Activated effector memory CD4-positive, alpha-beta T cell treated with anti-CD3 and anti-CD28 coated beads, Interleukin-2, amount 50 U/mL, for 16 hours (primary cell): ENCODE data around the gene ANAPC10.
"Not testable (repeated sequence)": the region's sequence is repeated elsewhere in the genome, so short reads cannot be mapped to it uniquely, and the experiment has no call there.

Experiments
- DNase-seq: peaks from one replicate; pipeline ENCODE4 v3.0.0-alpha.2; 2020

Gene ANAPC10

DNA sequence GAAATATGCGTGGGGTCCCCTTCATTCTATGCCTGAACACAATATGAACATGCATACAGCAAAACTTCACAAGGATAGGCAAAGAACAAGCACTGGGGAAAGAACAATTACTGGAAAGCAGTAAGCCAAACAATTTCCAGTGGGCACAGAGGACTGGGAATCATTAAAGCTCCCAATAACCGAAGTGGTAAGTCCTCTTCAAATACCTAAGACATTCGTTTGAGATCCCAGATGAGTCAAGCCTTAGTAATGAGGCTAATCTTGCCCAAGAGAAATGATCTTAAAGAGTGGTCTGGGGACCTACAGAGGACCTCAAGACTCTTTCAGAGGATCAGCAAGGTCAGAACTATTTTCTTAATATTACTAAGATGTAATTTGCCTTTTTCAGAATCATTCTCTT is 28.6 kb downstream of the ANAPC10 start:
- no peak for DNase-seq

- DNase-seq, result no peak
Measured at GRCh38 chr4:145066063-145066501, 31.9 kb downstream of the ANAPC10 start.

- DNase-seq, result no peak
Measured at GRCh38 chr4:145061318-145061920, 36.6 kb downstream of the ANAPC10 start.

DNA sequence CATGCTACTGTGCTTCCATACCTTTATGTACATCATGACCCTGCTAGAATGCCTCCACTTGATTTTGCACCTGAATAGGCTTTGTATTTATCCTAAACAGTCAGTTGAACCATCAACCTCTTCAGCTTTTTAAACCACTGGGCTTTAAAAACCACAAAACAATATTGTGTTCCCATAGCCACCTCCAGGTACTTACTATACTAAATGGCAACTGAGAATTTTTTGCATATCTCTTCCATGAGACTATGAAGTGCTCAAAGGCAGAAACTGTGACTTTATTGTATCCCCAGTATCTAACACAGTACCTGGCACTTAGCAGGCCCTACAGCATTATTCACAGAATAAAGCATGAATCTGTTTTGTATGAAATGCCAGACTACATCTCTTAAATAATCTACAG is 39.7 kb downstream of the ANAPC10 start:
- DNase-seq, result no peak

DNA sequence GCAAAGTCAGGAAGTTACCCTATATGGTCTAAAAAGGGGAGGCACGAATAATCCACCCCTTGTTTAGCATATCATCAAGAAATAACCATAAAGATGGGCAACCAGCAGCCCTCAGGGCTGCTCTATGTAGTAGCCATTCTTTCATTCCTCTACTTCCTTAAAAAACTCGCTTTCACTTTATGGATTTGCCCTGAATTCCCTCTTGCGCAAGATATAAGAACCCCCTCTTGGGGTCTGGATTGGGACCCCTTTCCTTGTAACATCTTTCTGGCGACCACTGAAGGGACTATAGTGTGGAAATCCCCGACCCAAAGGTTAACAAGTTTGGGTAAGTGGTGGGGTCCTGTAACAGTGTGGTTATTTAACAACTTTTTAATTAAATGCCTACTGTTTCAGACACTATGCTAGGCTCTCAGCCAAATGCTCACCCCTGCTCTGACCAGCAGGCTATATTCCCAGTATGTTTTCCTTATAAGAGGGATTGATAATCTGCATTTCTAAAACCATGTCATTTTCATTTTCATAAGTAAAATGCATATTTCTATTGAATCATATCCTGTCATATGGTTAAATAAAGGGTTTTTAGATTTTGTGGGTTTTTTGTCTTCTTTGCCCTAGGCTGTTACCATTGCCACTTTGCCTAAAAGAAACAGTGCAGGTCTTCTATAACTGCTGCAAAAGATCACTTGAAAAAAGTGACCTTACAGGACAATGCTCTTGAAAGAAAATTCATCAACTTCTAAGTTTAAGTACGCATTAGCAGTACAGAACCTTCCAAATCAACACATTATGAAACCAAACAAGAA is 41.5 kb downstream of the ANAPC10 start:
- no peak for DNase-seq

GRCh38 chr4:145055533-145056257 is 42.3 kb downstream of the ANAPC10 start:
- no peak for DNase-seq

DNA sequence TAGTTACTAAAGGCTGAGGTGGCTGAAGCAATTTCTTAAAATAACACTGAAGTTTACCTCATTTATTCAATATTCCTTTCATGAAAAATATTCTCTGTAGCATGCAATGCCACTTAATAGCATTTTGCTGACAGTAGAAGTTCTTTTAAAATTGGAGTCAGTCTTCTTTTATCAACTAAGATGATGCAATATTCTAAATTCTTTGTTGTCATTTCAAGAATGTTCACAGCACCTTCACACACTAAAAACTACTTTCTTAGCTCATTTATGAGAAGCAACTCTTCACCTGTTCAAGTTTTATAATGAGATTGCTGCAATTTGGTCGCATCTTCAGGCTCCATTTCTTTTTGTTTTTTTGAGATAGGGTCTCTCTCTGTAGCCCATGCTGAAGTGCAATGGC is 48.8 kb downstream of the ANAPC10 start:
- no peak for DNase-seq

GRCh38 chr4:145048817-145049216 is 49.2 kb downstream of the ANAPC10 start:
- no peak for DNase-seq

GRCh38 chr4:145047151-145047550 is 50.8 kb downstream of the ANAPC10 start:
- no peak for DNase-seq

GRCh38 chr4:145045180-145045579 is 52.8 kb downstream of the ANAPC10 start:
- no peak for DNase-seq

- DNase-seq, result no peak
Measured at GRCh38 chr4:145044341-145044740, 53.7 kb downstream of the ANAPC10 start.

DNA sequence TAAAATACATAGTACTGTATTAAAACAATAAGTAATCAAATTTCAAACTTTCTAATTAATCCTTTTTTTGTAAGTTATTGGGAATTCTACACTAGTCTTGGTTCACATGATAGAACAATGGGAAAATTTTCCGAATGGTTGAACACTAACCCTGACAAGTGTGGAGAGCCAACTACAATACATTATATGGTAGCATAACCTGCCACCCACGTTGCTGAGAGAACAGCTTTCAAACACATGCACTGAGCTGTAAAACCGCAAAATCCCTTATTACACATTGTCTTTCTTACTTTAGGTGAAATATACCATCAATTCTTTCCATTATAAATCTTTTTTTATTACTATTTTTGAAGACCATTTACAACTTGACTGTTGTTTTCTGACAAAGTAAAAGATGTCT is 54.7 kb downstream of the ANAPC10 start:
- DNase-seq, result no peak

DNA sequence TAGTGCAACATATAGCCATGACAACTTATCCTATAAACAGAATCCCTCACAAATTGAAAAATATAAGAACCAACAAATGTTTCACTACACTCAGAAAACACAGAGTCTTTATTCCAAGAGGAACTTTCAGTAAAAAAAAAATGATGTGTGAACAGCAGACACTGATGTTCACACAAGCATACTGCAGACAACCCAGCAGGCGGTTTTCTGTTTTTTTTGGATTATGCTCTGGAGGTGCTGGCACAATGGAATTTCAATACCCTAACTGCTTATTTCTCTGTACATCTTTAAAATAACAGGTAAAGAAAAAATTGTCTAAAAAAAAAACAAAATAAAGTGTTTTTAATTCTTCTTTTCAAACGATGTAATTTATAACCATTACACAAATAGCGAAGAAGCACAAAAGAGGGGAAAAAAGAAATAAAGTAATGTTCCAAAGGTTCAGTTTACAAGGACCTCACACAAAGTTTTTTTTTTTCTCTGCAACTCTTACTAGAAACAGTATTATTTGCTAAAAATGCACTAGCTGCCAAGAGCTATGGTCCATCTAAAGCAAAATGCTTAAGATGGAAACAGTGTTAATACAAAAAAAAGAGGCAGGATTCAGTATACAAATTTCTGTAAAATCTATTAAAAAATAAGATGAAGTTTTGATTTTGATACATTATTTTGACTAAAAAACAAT is 55.3 kb downstream of the ANAPC10 start:
- no peak for DNase-seq

DNA sequence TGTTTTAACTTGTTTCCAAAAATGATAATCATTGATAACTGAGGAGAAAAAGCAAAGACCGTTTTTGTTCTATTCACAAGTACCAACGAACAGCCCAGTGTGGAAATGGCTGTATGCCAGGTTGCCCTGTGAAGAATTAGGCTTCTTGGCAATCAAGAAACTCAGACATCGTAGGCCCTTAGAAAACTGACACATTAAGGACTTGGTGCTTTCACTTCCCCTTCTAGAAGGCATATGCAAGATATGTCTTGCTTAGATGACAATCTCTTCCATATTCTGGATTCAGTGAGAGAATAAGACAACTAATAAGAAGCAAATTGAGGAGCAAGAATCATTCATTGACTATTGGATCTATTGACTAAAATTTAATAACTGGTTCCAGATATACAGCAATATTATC is 56.6 kb downstream of the ANAPC10 start:
- DNase-seq, result no peak

DNA sequence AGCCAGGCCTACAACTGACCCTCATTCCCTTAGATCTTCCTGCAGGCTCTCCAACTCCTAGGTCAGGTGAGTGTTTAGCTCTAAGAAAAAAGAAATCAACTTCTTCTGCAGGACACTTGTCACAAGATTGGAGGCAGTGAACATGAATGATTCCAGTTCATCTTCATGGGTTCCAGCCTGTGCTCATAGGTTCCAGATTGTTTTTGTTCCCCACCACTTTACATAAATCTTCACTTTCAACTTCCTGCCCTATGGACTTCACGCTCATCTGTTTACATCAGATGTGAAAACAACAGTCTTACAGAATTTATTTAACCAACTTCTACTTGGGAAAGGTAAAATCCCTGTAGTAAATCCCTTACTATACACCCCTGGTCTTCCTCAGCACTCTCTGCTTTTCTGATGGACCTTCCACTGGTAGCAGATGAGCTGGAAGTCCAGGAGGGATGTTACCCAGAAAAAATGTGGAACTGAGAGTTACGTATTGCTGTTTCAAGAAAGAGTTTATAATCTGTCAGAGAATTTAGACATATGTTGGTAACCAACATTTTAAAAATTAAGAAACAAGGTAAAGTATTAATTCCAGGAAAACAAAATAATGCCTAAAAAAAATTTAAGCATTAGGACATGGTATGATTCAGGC is 62.4 kb downstream of the ANAPC10 start:
- no peak for DNase-seq

- DNase-seq, result no peak
Measured at GRCh38 chr4:145034727-145035211, 63.2 kb downstream of the ANAPC10 start.

GRCh38 chr4:145019346-145019745 is 78.7 kb downstream of the ANAPC10 start:
- DNase-seq, result no peak

- DNase-seq, result no peak
Measured at GRCh38 chr4:145014365-145014764, 83.6 kb downstream of the ANAPC10 start.

- DNase-seq, result no peak
Measured at GRCh38 chr4:145012841-145013240, 85.2 kb downstream of the ANAPC10 start.

DNA sequence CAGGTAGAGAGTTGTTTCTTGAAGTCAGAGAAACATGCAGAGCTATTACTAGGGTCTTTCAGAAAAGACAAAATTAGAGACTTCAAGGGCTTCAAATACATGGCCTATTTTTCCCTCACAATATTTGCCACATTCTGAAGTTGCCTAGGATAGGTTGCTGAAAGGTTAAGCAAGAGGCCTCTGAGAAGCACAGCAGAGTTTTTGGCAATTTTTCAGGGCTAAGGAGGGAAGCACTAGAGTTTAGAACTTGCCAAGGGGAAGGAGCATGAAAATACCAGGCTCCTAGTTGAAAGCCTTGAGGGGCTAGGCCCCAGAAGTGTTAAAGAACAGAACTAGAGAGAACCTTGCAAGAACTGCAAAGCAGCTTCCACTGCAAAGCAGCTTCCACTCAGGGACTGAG is 86.4 kb downstream of the ANAPC10 start:
- DNase-seq, result no peak

GRCh38 chr4:145010315-145010714 is 87.7 kb downstream of the ANAPC10 start:
- DNase-seq, result not testable (repeated sequence)

DNA sequence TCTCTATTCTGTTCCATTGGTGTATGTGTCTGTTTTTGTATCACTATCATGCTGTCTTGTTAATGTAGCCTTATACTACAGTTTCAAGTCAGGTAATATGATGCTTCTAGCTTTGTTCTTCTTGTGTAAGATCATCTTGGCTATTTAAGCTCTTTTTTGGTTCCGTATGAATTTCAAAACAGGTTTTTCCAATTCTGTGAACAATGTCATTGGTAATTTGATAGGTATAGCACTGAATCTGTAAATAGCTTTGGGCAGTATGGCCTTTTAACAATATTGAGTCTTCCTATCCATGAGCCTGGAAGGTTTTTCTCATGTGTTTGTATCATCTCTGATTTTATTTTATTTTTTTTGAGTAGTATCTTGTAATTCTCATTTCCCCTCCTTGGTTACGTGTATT is 94.3 kb downstream of the ANAPC10 start:
- DNase-seq, result no peak

DNA sequence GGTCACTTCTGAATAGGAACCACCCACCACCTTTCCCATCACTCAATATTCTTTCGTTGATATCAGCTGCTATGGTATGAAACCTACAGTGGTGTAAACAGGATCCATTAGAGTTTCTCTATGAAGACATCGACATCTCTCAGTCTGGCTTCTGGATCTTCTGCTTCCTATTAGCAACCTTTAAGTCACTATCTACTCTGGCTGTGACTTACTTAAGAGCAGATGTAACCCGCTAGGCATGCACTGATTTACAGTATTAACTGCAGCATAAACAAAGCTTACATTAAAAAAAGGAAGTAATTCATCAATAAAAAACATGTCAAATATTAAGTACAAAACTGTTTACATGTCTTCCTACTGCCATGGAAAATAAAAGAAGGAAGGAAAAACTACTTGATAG is 96.4 kb downstream of the ANAPC10 start:
- no peak for DNase-seq
